ENCODE results near the gene GYPE. TPM values are rescaled to one million over a fixed set of nuclear protein-coding genes. Genes with fewer than 3 reads are reported as not detected.
"Not testable (repeated sequence)": the region's sequence is repeated elsewhere in the genome, so short reads cannot be mapped to it uniquely, and the experiment has no call there.

GYPE gene
- total RNA-seq, 6 experiments from 2014 or later, result 0.94 to 2.5 (median 1.4) TPM

DNA sequence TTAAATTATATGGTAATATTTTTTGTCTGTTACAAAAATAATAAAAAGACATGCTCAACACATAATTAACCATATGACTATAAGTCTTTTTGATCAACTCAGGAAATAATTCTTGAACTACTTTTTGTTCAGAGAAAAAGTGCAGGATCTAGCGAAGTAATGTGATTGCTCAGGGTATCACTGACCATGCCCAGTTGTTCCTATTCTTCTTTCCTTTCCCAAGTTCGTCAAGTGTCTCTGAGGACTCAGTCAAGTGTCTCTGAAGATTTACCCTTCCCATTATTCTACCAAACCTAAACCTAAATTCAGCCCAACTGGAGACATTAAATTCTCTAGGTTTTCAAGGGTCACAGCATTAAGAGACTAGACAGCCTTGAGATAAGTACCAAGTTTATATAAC is 5.5 kb upstream of the GYPE start:
- not testable (repeated sequence) for H3K27me3 Mint-ChIP-seq (ENCODE audit: insufficient read depth); DNase-seq; H3K36me3 Mint-ChIP-seq (ENCODE audit: low read depth); H3K9me3 Mint-ChIP-seq
- Mint-ChIP-seq H3K4me3 (peak overlapping the region; percentile 86), H3K4me1 (ENCODE audit: low read depth) (peaks cover 21% of the 10 kb centered on the region), H3K27ac (peak overlapping the region; percentile 89; the same call in 1 of the 2 replicates)

- H3K27me3 Mint-ChIP-seq (ENCODE audit: insufficient read depth); H3K9me3 Mint-ChIP-seq; H3K27ac Mint-ChIP-seq; H3K4me3 Mint-ChIP-seq; H3K36me3 Mint-ChIP-seq (ENCODE audit: low read depth); DNase-seq: not testable (repeated sequence)
- H3K4me1 Mint-ChIP-seq (ENCODE audit: low read depth), result peaks cover 21% of the 10 kb centered on the region
- peak; percentile 47; the same call in 1 of the 2 replicates for TF ChIP-seq CTCF (IDR thresholded peaks at IDR 0.05)
Observed at GRCh38 chr4:143907811-143908210, 2.5 kb upstream of the GYPE start.

- not testable (repeated sequence) for H3K4me3 Mint-ChIP-seq
Observed at GRCh38 chr4:143904431-143904830, 928 bp downstream of the GYPE start.

DNA sequence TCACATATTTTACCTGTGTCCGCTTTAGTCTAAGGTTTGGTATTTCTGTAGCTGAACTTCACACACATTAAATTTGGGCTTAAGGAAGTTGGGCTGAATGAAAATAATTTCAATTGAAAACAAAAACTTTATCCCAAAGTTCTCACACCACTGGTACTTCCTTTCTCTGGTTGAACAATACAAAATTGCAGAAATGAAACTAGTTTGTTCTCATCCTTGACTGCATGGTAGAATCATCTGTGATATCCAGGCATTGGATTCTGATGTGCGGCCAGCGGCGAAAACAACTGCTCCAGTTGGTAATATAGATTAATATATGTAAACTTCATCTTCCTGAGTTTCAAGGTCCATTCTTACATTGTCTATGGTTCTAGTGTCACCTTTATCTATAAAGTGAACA is 15.0 kb downstream of the GYPE start:
- H3K4me3 Mint-ChIP-seq; H3K9me3 Mint-ChIP-seq; H3K36me3 Mint-ChIP-seq (ENCODE audit: low read depth); H3K27me3 Mint-ChIP-seq (ENCODE audit: insufficient read depth); DNase-seq; H3K4me1 Mint-ChIP-seq (ENCODE audit: low read depth); H3K27ac Mint-ChIP-seq: not testable (repeated sequence)

More at GRCh38 chr4:143904431-143904830, 928 bp downstream of the GYPE start:
- H3K9me3 Mint-ChIP-seq; H3K27me3 Mint-ChIP-seq (ENCODE audit: insufficient read depth); DNase-seq; H3K27ac Mint-ChIP-seq; H3K36me3 Mint-ChIP-seq (ENCODE audit: low read depth): not testable (repeated sequence)
- H3K4me1 Mint-ChIP-seq (ENCODE audit: low read depth), result peaks cover 11% of the 10 kb centered on the region; the same call in 1 of the 2 replicates

DNA sequence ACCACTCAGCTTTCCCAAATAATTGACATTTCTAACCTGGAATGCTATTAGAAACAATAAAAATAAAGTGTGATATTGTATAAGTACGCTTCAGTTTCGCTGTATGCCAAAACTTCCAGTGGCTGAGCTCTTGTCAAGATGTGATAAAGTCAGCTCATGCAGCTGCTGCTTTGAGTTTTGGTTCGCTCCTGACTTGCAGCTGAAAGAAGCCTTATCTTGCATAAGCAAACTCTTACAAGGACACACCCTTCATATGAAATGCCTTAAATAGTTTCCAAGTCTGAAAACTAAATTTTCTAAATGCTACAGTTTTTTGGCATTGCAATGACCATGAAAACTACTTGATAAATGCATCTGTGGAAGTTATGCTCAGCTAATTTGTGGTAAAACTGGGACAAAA is 17.2 kb downstream of the GYPE start:
- H3K27me3 Mint-ChIP-seq (ENCODE audit: insufficient read depth); H3K4me3 Mint-ChIP-seq; H3K9me3 Mint-ChIP-seq; H3K4me1 Mint-ChIP-seq (ENCODE audit: low read depth); H3K27ac Mint-ChIP-seq; H3K36me3 Mint-ChIP-seq (ENCODE audit: low read depth); DNase-seq: not testable (repeated sequence)

DNA sequence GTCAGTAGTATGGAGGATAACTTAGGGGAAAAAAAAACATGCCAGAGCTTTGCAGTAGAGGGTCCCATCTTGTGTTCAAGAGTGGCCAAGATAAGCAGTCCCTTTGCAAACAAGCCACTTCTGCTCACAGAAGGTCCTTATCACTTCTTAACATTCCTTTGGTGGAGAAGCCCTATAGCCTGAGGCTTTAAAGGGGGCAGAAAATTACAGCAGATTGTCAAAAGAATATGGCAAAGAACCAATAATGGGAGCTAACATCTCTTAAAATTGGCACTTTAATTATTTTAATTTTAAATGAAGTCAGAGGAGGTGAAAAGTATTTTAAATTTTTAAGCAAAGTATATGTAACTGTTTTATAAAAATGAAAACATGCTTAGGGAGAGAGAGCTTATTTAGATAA is 20.4 kb downstream of the GYPE start:
- H3K27ac Mint-ChIP-seq; H3K4me1 Mint-ChIP-seq (ENCODE audit: low read depth); H3K9me3 Mint-ChIP-seq; H3K27me3 Mint-ChIP-seq (ENCODE audit: insufficient read depth); H3K4me3 Mint-ChIP-seq; DNase-seq; H3K36me3 Mint-ChIP-seq (ENCODE audit: low read depth): not testable (repeated sequence)

DNA sequence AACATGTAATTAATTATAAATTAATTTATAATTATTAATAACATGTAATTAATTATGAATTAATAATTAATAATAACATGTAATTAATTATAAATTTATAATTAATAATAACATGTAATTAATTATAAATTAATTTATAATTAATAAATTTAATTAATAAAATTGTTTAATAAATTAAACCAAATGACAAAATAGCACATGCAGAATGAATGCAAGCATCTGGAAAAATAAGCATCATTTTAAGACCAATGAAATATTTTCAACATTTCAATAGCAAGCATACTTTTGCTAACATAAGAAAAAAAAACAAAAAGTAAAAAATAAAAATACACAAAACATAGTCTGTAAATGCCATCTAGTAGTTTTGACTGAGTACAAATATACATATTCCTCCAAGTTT is 21.8 kb downstream of the GYPE start:
- no peak for DNase-seq
- H3K4me3 Mint-ChIP-seq, result no peak overlapping the region
- no peak for TF ChIP-seq CTCF (IDR thresholded peaks at IDR 0.05)
- peaks cover 1% of the 10 kb centered on the region; the same call in 1 of the 2 replicates for H3K27me3 Mint-ChIP-seq (ENCODE audit: insufficient read depth)
- no peaks in the 10 kb centered on the region for H3K9me3 Mint-ChIP-seq
- no peaks in the 10 kb centered on the region for H3K4me1 Mint-ChIP-seq (ENCODE audit: low read depth)
- H3K36me3 Mint-ChIP-seq (ENCODE audit: low read depth), result no peaks in the 10 kb centered on the region
- H3K27ac Mint-ChIP-seq, result no peak overlapping the region

DNA sequence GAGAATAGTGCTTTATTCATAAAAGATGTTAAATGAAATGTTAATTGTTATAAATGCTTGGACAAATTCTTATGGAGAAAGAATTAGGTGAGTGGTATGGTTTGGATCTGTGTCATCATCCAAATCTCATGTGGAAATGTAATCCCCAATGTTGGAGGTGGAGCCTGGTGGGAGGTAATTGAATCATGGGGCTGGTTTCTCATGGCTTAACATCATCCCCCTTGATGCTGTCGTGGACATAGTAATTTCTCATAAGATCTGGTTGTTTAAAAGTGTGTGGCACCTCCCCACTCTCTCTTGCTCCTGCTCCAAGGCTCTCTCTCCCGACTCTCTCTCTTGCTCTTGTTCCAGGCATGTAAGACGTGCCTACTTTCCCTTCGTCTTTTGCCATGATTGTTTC is 22.5 kb downstream of the GYPE start:
- H3K36me3 Mint-ChIP-seq (ENCODE audit: low read depth), result no peaks in the 10 kb centered on the region
- peaks cover 1% of the 10 kb centered on the region; the same call in 1 of the 2 replicates for H3K27me3 Mint-ChIP-seq (ENCODE audit: insufficient read depth)
- no peaks in the 10 kb centered on the region for H3K9me3 Mint-ChIP-seq
- TF ChIP-seq CTCF (IDR thresholded peaks at IDR 0.05), result no peak
- no peak for DNase-seq
- H3K4me3 Mint-ChIP-seq, result no peak overlapping the region
- no peak overlapping the region for H3K27ac Mint-ChIP-seq
- H3K4me1 Mint-ChIP-seq (ENCODE audit: low read depth), result no peaks in the 10 kb centered on the region

GRCh38 chr4:143879561-143879960 is 25.8 kb downstream of the GYPE start:
- not testable (repeated sequence) for H3K4me3 Mint-ChIP-seq; DNase-seq; H3K36me3 Mint-ChIP-seq (ENCODE audit: low read depth); H3K27me3 Mint-ChIP-seq (ENCODE audit: insufficient read depth); H3K27ac Mint-ChIP-seq; H3K9me3 Mint-ChIP-seq; H3K4me1 Mint-ChIP-seq (ENCODE audit: low read depth)

DNA sequence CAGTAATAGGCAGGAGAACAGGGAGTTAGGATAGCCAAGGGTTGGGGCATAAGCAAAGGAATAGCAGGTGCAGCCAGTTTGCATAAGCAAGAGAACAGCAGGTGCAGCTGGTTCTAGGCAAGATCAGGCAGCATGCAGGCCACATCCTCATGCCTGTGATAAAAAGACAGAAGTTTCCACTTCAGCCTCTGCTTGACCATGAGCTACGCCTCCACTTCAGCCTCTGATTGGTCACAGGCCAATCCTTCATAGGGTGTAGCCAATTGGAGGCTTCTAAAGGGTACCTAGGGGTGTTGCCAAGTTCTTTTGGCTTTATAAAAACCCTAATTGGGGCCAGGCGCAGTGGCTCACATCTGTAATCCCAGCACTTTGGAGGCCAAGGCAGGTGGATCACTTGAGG is 30.0 kb downstream of the GYPE start:
- not testable (repeated sequence) for H3K36me3 Mint-ChIP-seq (ENCODE audit: low read depth)

DNA sequence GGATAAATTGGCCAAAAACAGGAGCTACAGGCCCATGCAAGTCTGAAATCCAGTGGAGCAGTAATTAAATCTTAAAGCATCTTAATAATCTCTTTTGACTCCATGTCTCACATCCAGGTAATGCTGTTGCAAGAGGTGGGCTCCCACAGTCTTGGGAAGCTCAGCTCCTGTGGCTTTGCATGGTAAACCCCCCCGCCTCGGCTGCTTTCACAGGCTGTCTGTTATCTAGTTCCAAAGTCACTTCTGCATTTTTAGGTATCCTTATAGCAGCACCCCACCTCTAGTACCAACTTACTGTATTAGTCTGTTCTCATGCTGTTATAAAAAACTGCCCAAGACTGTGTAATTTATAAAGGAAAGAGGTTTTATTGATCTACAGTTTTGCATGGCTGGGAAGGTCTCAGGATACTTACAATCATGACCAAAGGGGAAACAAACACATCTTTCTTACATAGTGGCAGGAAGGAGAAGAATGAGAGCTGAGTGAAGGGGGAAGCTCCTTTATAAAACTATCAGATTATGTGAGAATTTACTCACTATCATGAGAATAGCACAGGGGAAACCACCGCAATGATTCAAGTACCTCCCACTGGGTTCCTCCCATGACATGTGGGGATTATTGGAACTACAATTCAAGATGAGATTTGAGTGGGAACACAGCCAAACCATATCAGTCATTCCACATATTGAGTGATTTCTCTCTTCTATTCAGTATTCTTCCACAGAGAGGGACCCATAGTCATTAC is 34.7 kb downstream of the GYPE start:
- not testable (repeated sequence) for H3K4me1 Mint-ChIP-seq (ENCODE audit: low read depth); H3K27ac Mint-ChIP-seq; H3K27me3 Mint-ChIP-seq (ENCODE audit: insufficient read depth)

More for the DNA sequence above, 30.0 kb downstream of the GYPE start:
- not testable (repeated sequence) for H3K4me3 Mint-ChIP-seq; DNase-seq; H3K4me1 Mint-ChIP-seq (ENCODE audit: low read depth); H3K27ac Mint-ChIP-seq; H3K9me3 Mint-ChIP-seq; H3K27me3 Mint-ChIP-seq (ENCODE audit: insufficient read depth)

More for the DNA sequence above, 34.7 kb downstream of the GYPE start:
- H3K4me3 Mint-ChIP-seq; H3K9me3 Mint-ChIP-seq; H3K36me3 Mint-ChIP-seq (ENCODE audit: low read depth); DNase-seq: not testable (repeated sequence)

Data from HFFc6 (cell line).